SIG-M5 (cell line): ENCODE data around the gene FSD1.
"Not testable (repeated sequence)": the region's sequence is repeated elsewhere in the genome, so short reads cannot be mapped to it uniquely, and the experiment has no call there.

ENCODE experiments used
- DNase-seq: peaks from one replicate; lab custom pipeline; 2025; lab: John Stamatoyannopoulos, UW

The FSD1 gene

DNA sequence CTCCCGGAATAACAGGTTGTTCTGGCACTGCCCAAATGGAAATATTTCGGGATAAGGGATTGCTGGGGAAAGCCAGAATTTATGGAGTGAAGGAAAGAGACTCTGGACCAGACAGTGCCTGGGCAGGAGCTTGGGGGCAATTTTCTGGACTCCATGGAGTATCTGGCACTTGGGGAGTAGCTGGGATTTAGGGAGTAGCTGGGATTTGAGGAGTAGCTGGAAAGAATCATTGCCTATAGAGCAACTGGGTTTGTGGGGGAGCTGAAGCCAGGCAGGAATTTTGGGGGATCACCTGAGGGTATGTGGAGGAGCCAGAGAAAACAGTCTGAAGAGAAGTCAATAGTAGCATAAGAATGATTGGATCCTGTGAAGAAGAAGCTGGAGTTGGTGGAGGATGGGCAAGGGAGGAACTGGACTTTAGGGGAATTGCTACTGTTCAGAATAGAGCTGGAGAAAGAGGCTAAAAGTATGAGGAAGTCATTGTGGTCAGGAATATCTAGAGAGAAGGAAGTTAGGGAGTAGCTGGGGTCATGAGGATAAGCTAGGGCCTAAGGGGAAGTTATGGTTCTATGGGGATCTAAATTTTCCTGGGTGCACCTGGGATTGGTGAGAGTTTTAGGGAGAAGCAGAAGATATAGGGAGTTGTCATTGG is 14.8 kb downstream of the FSD1 start:
- DNase-seq, result no peak

- no peak for DNase-seq
These were observed 16.0 kb downstream of the FSD1 start for GRCh38 chr19:4320419-4320818.

DNA sequence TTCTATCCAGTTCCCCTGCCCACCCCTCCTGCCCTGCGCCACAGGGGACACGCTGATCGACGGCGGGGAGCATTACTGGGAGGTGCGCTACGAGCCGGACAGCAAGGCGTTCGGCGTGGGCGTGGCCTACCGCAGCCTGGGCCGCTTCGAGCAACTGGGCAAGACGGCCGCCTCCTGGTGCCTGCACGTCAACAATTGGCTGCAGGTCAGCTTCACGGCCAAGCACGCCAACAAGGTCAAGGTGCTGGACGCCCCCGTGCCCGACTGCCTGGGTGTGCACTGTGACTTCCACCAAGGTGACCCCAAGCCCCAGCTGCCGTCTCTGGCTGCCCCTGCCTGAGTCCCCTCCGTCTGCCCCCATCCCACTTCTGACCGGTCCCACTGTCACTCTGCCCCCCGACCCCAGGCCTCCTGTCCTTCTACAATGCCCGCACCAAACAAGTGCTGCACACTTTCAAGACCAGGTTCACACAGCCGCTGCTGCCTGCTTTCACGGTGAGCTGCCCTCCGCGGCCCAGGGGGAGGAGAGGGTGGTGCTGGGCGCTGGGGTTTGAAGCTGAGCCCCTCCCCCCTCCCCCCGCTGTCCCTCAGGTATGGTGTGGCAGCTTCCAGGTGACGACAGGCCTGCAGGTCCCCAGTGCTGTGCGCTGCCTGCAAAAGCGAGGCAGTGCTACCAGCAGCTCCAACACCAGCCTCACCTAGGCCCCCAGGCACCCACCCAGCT is 18.7 kb downstream of the FSD1 start:
- DNase-seq, result no peak

DNA sequence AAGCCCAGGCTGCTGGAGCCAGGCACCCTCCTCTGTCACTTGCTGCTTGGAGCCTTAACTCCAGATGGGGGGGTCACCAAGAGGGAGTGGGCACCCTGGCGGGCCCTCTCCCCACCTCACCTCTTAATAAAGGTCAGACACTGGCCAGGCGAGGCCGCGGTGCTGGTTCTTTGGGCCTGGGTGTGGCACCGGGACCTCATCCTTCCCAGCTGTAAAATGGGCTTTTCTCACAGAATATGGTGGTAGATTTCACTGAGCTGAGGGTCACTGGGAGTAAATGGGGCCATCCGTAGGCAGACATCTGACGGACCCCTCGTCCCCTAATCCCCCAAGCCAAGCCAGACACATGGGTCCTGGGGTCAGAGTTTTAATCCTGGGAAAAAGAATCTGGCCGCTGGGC is 19.3 kb downstream of the FSD1 start:
- no peak for DNase-seq

DNA sequence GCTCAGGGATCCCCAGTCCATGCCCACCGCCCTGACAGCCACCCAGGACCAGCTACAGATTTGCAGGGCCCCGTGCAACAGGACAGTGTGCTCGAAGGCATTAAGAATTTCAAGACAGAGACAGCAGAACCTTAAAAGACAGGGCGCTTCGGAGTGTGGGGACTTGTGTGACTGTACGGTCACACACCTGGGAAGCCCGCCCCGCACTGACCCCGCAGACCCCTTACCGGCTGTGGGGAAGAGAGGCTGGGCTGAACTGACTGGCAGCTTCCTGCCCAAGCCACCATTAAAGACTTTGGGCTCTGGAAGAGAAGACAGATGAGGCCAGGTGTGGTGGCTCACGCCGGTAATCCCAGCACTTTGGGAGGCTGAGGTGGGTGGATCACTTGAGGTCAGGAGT is 19.8 kb downstream of the FSD1 start:
- no peak for DNase-seq

DNA sequence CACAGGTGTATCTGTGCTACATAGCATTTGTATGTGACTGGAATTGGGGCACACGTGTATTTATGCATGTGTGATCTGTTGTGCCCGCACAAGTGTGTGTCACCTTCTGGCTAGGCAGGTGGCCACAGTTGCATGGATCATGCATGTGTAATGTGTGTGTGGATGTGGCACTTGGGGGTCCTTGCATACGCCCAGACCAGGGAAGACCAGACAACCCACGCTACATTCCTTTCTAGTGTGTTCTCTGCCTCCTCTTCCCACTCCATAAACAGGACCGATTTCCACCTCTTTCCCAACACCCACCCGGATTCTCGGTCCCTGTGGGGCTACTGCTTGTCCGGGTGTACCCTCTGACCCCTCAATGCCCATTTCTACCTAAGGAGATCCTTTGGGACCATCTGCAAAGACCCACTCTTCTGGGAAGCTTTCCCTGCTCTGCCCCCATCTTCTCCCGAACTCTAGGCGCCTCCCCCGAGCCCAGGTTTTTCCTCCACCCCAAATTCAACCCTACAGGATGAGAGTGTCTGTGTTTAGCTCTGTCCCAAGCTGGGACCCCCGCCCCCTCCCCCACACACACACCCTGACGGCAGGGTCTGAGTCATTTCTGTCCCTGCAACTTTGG is 21.9 kb downstream of the FSD1 start:
- DNase-seq, result no peak

DNA sequence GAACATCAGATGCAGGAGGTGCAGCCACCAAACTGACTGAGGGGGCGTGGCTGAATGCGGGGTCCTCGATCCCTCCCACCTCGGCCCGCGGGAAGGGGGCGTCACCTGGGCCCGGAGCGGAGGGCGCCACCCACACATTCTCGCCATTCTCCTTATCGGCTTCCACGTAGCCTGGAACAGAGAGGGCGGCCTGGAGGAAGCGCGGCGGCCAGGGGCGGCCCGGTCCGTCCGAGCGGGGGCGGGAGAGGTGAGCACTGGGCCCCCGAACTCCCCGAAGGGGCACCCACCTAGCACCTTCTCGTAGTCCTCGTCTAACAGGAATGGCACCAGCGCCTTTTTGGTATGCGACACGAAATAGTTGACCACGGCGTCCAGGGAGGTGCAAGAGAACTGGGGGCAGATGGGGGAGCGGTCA is 22.4 kb downstream of the FSD1 start:
- no peak for DNase-seq

DNA sequence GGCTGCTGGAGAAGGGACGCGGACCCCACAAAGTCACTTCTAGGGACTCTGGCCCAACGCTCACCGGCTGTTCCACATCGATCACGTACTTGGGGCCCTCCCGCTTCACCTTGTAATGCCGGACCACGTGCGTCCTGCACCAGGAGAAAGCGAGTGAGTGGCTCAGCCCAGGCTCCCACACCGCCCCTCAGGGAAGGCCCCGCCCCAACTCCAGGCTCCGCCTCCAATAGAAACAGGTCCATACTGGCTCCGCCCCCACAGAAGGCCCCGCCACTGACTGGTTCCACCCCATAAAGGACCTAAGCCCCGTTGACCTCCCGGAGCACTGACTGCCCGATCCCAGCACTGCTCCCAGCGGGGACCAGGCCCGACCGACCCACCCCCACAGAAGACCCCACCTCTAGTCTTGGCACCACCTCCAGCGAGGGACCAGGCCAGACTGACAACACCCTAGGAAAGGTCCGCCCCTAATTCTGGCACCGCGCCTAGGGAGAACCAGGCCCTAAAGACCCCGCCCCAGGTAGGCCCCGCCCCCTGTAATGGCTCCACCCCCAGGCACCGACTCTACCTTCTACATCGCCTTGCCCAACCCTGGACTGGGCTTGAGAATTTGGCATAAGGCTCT is 23.0 kb downstream of the FSD1 start:
- no peak for DNase-seq

- no peak for DNase-seq
These were observed 23.5 kb downstream of the FSD1 start for GRCh38 chr19:4327877-4328242.

DNA sequence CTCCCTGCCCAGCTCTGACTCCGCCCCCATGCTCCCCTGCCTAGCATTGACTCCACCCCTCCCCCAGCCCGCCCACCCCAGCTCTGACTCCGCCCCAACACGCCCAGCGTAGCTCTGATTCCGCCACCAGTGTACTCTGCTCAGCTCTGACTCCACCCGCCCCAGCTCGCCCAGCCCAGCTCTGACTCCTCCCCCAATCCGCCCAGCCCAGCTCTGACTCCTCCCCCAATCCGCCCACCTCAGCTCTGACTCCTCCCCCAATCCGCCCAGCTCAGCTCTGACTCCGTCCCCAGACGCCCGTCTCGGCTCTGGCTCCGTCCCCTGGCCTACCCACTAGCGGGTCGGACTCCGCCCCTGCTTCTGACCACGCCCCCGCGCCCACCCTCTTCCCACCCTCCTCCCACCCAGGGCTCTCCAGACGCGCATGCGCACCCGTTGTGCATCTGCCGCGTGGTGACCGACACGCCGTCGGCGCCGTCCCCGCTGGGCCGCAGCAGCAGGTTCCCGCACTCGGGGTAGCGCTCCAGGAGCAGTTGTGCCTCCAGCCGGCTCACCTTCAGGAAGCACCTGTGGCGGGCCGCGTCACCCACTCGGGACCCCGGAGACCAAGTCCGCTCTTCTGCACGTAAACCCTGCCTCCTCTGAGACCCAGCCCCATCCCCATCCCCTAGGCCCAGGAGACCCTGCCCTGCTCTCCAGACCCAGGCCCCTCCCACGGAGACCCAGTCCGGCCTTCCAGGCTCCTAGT is 24.0 kb downstream of the FSD1 start:
- DNase-seq, result no peak

- not testable (repeated sequence) for DNase-seq
These were observed 24.7 kb downstream of the FSD1 start for GRCh38 chr19:4328991-4329681.

- no peak for DNase-seq
These were observed 25.5 kb downstream of the FSD1 start for GRCh38 chr19:4329858-4330257.

- no peak for DNase-seq
These were observed 30.7 kb downstream of the FSD1 start for GRCh38 chr19:4334929-4335570.

DNA sequence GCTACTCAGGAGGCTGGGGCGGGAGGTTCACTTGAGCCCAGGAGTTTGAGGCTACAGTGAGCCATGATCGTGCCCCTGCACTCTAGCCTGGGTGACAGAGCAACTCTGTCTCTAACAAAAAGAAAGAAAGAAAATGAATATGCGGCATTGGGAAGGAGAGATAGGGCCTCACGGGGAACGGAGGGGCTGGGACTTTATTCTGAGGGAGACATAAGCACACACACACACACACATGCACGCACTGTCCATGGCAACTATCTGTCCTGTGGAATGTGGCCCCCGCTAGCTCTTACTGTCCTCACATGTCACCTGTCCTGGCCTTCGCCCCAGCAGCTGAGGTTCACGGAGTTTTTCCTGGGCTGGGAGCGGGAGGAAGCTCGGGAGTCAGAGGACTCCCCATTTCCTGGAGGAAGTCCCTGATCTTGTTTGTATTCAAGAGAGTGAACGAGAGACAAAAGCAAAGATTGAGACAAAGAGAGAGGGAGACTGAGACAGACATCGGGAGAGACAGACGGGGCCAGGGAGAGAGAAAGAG is 33.6 kb downstream of the FSD1 start:
- no peak for DNase-seq

- DNase-seq, result no peak
These were observed 34.3 kb downstream of the FSD1 start, which contains the start of gene STAP2 for GRCh38 chr19:4338441-4339355. TSS of gene STAP2 (minus strand) at chr19:4338827. CDS start at chr19:4338753, 74 bp downstream.

DNA sequence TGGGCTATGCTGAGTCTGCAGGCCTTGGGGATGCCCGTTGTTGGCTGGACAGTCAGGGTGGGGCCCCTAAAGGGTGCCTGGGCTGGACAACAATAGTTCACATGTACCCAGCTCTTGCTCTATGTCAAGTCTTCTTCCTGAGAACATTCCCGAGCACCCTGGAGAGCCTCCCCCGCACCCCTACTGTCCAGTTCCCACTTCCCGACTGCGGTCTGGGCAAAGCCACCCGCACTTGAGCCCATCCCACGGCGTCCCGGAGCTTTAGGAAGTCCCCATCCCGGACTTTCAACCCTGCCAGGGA is 37.9 kb downstream of the FSD1 start:
- no peak for DNase-seq

DNA sequence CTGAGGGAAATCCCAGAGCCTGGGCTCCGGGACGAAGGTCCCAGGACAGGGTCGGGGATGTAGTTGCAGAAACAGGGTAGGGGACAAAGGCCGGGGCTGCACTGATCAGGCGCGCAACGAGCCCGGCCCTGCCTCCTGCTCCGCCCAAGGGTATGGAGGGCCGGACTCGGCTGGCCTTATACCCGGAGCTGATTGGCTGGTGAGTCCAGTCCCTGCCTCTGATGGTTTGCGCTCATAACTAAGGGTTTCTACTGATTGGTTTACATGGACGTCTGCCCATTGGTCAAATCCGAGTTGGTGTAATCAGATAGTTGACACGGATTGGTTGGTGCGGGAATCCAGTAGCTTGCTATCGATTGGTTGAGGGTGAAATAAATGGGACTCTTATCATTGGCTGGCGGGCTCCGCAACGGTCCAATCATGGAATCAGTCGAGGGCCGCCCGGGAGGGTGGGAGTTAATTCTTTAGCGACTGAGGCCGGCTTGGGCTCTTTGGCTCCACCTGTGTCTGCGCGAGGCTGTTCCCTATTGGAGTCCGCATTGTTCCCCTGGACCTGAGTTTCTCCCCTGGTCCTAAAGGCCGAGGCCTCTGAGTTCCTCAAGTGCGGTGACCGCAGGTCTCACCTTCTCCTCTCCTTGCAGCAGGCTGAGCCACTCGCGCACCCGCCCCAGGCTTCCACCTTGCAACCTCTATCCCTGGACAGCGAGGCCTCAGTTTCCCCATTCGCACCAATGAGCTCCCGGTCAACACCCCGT is 38.4 kb downstream of the FSD1 start:
- DNase-seq, result peak; percentile 97

DNA sequence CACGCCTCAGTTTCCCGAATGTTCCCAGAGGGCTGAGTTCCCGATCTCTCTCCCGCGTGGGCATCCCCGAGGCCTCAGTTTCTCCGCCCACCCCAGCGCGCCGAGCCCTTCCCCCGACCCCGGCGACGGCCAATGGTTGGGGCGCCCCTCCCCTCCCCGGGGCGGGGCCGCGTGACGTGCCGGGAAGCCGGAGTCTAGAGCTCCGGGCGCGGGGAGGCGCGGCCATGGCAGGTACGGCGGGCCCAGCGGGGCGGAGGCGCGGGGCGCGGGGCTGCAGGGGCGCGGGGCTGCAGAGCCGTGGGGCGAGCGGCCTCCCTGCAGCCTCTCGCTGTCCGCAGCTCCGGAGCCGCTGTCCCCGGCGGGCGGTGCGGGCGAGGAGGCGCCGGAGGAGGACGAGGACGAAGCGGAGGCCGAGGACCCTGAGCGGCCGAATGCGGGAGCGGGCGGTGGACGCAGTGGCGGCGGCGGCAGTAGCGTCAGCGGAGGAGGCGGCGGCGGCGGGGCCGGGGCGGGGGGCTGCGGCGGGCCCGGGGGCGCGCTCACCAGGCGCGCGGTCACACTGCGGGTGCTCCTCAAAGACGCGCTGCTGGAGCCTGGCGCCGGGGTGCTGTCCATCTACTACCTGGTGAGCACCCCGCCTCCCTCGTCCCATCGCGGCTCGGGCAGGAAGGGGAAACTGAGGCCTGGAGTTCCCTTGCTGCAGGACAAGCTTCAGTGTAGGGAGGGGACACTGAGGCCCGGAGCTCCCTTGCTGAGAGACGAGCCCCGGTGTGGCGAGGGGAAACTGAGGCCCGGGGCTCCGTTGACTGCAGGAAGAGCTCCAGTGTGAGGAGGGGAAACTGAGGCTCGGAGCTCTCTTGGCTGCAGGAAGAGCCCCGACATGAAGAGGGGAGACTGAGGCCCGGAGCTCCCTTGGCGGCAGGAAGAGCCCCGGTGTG is 39.2 kb downstream of the FSD1 start, which contains the start of gene MPND:
TSS of gene MPND (plus strand) at position 193 of the 938 bp plus-strand sequence. CDS start at position 225, 32 bp downstream.
- no peak for DNase-seq
